EL (cell line): ENCODE measurements around the gene KLF13.

Experiments used
- DNase-seq: peaks from one replicate; pipeline ENCODE4 v3.0.0-alpha.2; 2016

KLF13 gene

GRCh38 chr15:31300981-31301672 is 25.5 kb upstream of the KLF13 start:
- DNase-seq = no peak

- DNase-seq = no peak
These were observed 25.0 kb upstream of the KLF13 start for GRCh38 chr15:31301673-31301990.

- no peak for DNase-seq
These were observed 24.5 kb upstream of the KLF13 start for GRCh38 chr15:31302029-31302657.

GRCh38 chr15:31302778-31303725 is 23.6 kb upstream of the KLF13 start:
- no peak for DNase-seq

- DNase-seq = no peak
These were observed 22.6 kb upstream of the KLF13 start for GRCh38 chr15:31303726-31304648.

GRCh38 chr15:31304751-31305365 is 21.8 kb upstream of the KLF13 start:
- no peak for DNase-seq

GRCh38 chr15:31305375-31305774 is 21.3 kb upstream of the KLF13 start:
- no peak for DNase-seq

- no peak for DNase-seq
These were observed 20.7 kb upstream of the KLF13 start for GRCh38 chr15:31305796-31306425.

- DNase-seq = no peak
These were observed 20.0 kb upstream of the KLF13 start for GRCh38 chr15:31306426-31307269.

GRCh38 chr15:31307270-31308184 is 19.1 kb upstream of the KLF13 start:
- no peak for DNase-seq

- no peak for DNase-seq
These were observed 18.4 kb upstream of the KLF13 start for GRCh38 chr15:31308185-31308639.

GRCh38 chr15:31309893-31310606 is 16.6 kb upstream of the KLF13 start:
- DNase-seq = no peak

GRCh38 chr15:31311735-31312619 is 14.7 kb upstream of the KLF13 start:
- no peak for DNase-seq

GRCh38 chr15:31313223-31313622 is 13.4 kb upstream of the KLF13 start:
- DNase-seq = no peak

- no peak for DNase-seq
These were observed 12.3 kb upstream of the KLF13 start for GRCh38 chr15:31314380-31314779.

GRCh38 chr15:31316135-31316795 is 10.4 kb upstream of the KLF13 start:
- DNase-seq = no peak

GRCh38 chr15:31317017-31317416 is 9.6 kb upstream of the KLF13 start:
- DNase-seq = no peak
